IPS DF 19.7 (cell line): ENCODE measurements around the gene OPRM1.
"Not testable (repeated sequence)": the region's sequence is repeated elsewhere in the genome, so short reads cannot be mapped to it uniquely, and the experiment has no call there.

ENCODE experiments used
- DNase-seq: peaks from one replicate; pipeline ENCODE4 v3.0.0-alpha.2; 2013; ENCODE audit warnings: low read depth, low spot score

OPRM1 gene

GRCh38 chr6:154140743-154141142, 101.7 kb downstream of the OPRM1 start:
- no peak for DNase-seq

GRCh38 chr6:154143753-154144152, 104.7 kb downstream of the OPRM1 start:
- no peak for DNase-seq

- DNase-seq = no peak
These were observed 115.4 kb downstream of the OPRM1 start for GRCh38 chr6:154154389-154154967.

- DNase-seq = peak; percentile 45
These were observed 117.3 kb downstream of the OPRM1 start for GRCh38 chr6:154156135-154156896.

- DNase-seq = no peak
These were observed 118.0 kb downstream of the OPRM1 start for GRCh38 chr6:154157082-154157481.

- DNase-seq = no peak
These were observed 118.7 kb downstream of the OPRM1 start for GRCh38 chr6:154157706-154158105.

- DNase-seq = no peak
These were observed 120.1 kb downstream of the OPRM1 start for GRCh38 chr6:154159126-154159525.

GRCh38 chr6:154161689-154162088, 122.6 kb downstream of the OPRM1 start:
- no peak for DNase-seq

- no peak for DNase-seq
These were observed 125.4 kb downstream of the OPRM1 start for GRCh38 chr6:154164397-154164796.

GRCh38 chr6:154165478-154165877, 126.4 kb downstream of the OPRM1 start:
- DNase-seq = no peak

- no peak for DNase-seq
These were observed 127.1 kb downstream of the OPRM1 start for GRCh38 chr6:154166140-154166539.

GRCh38 chr6:154167126-154167525, 128.1 kb downstream of the OPRM1 start:
- DNase-seq = no peak

- DNase-seq = no peak
These were observed 130.3 kb downstream of the OPRM1 start for GRCh38 chr6:154169193-154169847.

- no peak for DNase-seq
These were observed 131.1 kb downstream of the OPRM1 start for GRCh38 chr6:154170106-154170505.

GRCh38 chr6:154172393-154172792, 133.4 kb downstream of the OPRM1 start:
- not testable (repeated sequence) for DNase-seq

- no peak for DNase-seq
These were observed 140.4 kb downstream of the OPRM1 start for GRCh38 chr6:154179434-154179833.

- DNase-seq = no peak
These were observed 148.2 kb downstream of the OPRM1 start for GRCh38 chr6:154187203-154187602.

- DNase-seq = no peak
These were observed 148.7 kb downstream of the OPRM1 start for GRCh38 chr6:154187714-154188113.

GRCh38 chr6:154196333-154196885, 157.4 kb downstream of the OPRM1 start:
- DNase-seq = no peak

- DNase-seq = no peak
These were observed 158.3 kb downstream of the OPRM1 start for GRCh38 chr6:154197196-154197860.

GRCh38 chr6:154201688-154202087, 162.6 kb downstream of the OPRM1 start:
- DNase-seq = not testable (repeated sequence)

- DNase-seq = no peak
These were observed 163.3 kb downstream of the OPRM1 start for GRCh38 chr6:154202339-154202738.
